ENCODE measurements around the gene SPNS1.
"Not testable (repeated sequence)": the region's sequence is repeated elsewhere in the genome, so short reads cannot be mapped to it uniquely, and the experiment has no call there.

Gene SPNS1, protein sequence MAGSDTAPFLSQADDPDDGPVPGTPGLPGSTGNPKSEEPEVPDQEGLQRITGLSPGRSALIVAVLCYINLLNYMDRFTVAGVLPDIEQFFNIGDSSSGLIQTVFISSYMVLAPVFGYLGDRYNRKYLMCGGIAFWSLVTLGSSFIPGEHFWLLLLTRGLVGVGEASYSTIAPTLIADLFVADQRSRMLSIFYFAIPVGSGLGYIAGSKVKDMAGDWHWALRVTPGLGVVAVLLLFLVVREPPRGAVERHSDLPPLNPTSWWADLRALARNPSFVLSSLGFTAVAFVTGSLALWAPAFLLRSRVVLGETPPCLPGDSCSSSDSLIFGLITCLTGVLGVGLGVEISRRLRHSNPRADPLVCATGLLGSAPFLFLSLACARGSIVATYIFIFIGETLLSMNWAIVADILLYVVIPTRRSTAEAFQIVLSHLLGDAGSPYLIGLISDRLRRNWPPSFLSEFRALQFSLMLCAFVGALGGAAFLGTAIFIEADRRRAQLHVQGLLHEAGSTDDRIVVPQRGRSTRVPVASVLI

GRCh38 chr16:28974437-28975157 is at the start of gene SPNS1:
TSS of gene SPNS1 (plus strand) at chr16:28974778. CDS start at chr16:28975152, 374 bp downstream.
- Histone ChIP-seq H3K9ac (ENCODE audit: low read length) (peak within 1 kb of the TSS; percentile 40), H3K9me3 (ENCODE audit: control insufficient read depth, low read depth, low read length) (no peaks in the 10 kb centered on the region), H3K27me3 (ENCODE audit: control insufficient read depth, insufficient read depth, low read length) (no peaks in the 10 kb centered on the region), H3K27ac (ENCODE audit: low read length) (no peak within 1 kb of the TSS), H3K4me3 (ENCODE audit: low read length) (peak within 1 kb of the TSS; percentile 60), H3K36me3 (ENCODE audit: control insufficient read depth, low read depth, low read length) (peaks cover 3% of the 10 kb centered on the region), H3K4me1 (ENCODE audit: control insufficient read depth, low read depth, low read length) (no peaks in the 10 kb centered on the region)

DNA sequence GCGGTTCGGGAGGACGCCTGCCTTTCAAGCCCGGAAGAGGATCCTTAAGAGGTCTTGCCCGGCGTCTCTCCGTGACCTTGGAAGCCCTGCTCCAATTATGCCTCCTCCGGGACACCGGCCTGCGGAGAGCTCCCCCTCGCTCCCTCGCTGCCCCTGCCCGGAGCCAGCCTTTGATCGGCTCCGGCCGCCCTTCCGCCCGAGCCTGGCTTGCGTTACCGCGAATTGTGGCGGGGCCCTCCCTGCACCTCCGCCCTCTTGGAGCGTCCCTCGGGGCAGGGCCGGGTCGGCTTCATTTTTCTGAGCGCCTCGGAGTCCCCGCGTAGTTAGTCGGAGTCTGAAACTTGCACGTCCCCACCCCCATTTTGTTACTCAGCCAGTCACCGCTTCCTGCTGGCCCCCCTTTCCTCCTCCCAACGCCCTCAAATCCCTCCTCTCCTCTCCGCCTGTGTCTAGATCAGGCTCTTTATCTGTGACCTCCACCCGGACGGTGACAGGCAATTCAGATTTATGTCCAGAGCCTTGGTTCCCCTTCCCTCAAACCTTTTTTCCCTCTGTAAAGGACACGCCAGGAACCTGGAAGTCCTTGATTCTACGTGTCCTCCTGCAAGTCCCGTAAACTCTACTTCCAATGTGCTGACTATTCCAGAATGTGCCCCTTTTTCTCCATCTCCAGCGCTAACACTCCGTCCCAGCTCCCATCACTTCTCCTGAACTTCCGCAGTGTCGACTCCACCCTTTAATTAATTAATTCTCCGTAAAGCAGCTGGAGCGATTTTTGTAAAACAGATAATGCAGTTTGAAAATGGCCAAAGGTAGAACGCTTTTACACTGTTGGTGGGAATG is 49.0 kb upstream of the SPNS1 start:
- Histone ChIP-seq H3K36me3 (ENCODE audit: control insufficient read depth, low read depth, low read length) (no peaks in the 10 kb centered on the region), H3K4me1 (ENCODE audit: control insufficient read depth, low read depth, low read length) (peaks cover 5% of the 10 kb centered on the region), H3K27ac (ENCODE audit: low read length) (peak overlapping the region; percentile 14), H3K27me3 (ENCODE audit: control insufficient read depth, insufficient read depth, low read length) (no peaks in the 10 kb centered on the region), H3K9me3 (ENCODE audit: control insufficient read depth, low read depth, low read length) (no peaks in the 10 kb centered on the region), H3K9ac (ENCODE audit: low read length) (peak overlapping the region; percentile 95), H3K4me3 (ENCODE audit: low read length) (peak overlapping the region; percentile 75)

- H3K4me1 ChIP-seq (ENCODE audit: control insufficient read depth, low read depth, low read length); H3K36me3 ChIP-seq (ENCODE audit: control insufficient read depth, low read depth, low read length); H3K27ac ChIP-seq (ENCODE audit: low read length); H3K9me3 ChIP-seq (ENCODE audit: control insufficient read depth, low read depth, low read length); H3K27me3 ChIP-seq (ENCODE audit: control insufficient read depth, insufficient read depth, low read length); H3K9ac ChIP-seq (ENCODE audit: low read length): not testable (repeated sequence)
- H3K4me3 ChIP-seq (ENCODE audit: low read length) = peak overlapping the region; percentile 75
Observed at GRCh38 chr16:28926284-28926683, 48.3 kb upstream of the SPNS1 start.

DNA sequence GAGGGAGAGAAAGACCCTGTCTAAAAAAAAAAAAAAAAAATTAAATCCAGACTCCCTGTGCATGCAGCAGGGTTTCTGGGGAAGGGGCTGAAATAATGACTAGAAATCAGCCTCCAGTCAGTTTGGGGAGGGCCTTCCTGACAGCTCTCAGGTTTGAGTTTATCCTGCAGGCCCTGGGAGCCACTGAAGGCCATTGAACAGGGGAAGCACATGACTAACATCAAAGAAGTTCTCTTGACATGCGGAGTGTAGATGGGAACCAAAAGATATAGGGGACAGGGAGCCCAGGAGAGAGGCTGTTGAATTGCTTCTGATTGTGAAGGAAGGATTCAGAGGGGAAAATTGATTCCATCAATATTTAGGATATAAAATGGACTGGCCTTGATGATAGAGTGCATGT is 46.8 kb upstream of the SPNS1 start:
- Histone ChIP-seq H3K4me1 (ENCODE audit: control insufficient read depth, low read depth, low read length) (peaks cover 5% of the 10 kb centered on the region), H3K27ac (ENCODE audit: low read length) (no peak overlapping the region), H3K9me3 (ENCODE audit: control insufficient read depth, low read depth, low read length) (no peaks in the 10 kb centered on the region), H3K36me3 (ENCODE audit: control insufficient read depth, low read depth, low read length) (no peaks in the 10 kb centered on the region), H3K27me3 (ENCODE audit: control insufficient read depth, insufficient read depth, low read length) (no peaks in the 10 kb centered on the region), H3K4me3 (ENCODE audit: low read length) (no peak overlapping the region), H3K9ac (ENCODE audit: low read length) (no peak overlapping the region)

- H3K27me3 ChIP-seq (ENCODE audit: control insufficient read depth, insufficient read depth, low read length) = no peaks in the 10 kb centered on the region
- H3K27ac ChIP-seq (ENCODE audit: low read length) = no peak overlapping the region
- no peaks in the 10 kb centered on the region for H3K4me1 ChIP-seq (ENCODE audit: control insufficient read depth, low read depth, low read length)
- H3K9me3 ChIP-seq (ENCODE audit: control insufficient read depth, low read depth, low read length) = no peaks in the 10 kb centered on the region
- H3K4me3 ChIP-seq (ENCODE audit: low read length) = no peak overlapping the region
- H3K36me3 ChIP-seq (ENCODE audit: control insufficient read depth, low read depth, low read length) = no peaks in the 10 kb centered on the region
- no peak overlapping the region for H3K9ac ChIP-seq (ENCODE audit: low read length)
Observed at GRCh38 chr16:28930203-28930602, 44.4 kb upstream of the SPNS1 start.

- no peak overlapping the region for H3K27ac ChIP-seq (ENCODE audit: low read length)
- no peak overlapping the region for H3K4me3 ChIP-seq (ENCODE audit: low read length)
- no peaks in the 10 kb centered on the region for H3K36me3 ChIP-seq (ENCODE audit: control insufficient read depth, low read depth, low read length)
- H3K27me3 ChIP-seq (ENCODE audit: control insufficient read depth, insufficient read depth, low read length) = no peaks in the 10 kb centered on the region
- no peaks in the 10 kb centered on the region for H3K9me3 ChIP-seq (ENCODE audit: control insufficient read depth, low read depth, low read length)
- H3K9ac ChIP-seq (ENCODE audit: low read length) = no peak overlapping the region
- H3K4me1 ChIP-seq (ENCODE audit: control insufficient read depth, low read depth, low read length) = no peaks in the 10 kb centered on the region
Observed at GRCh38 chr16:28930652-28931051, 43.9 kb upstream of the SPNS1 start.

DNA sequence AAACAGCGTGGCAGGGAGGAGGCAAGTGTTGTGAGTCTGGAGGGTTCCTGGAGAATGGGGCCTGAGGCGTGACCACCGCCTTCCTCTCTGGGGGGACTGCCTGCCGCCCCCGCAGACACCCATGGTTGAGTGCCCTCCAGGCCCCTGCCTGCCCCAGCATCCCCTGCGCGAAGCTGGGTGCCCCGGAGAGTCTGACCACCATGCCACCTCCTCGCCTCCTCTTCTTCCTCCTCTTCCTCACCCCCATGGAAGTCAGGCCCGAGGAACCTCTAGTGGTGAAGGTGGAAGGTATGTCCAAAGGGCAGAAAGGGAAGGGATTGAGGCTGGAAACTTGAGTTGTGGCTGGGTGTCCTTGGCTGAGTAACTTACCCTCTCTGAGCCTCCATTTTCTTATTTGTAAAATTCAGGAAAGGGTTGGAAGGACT is 42.8 kb upstream of the SPNS1 start, which contains the start of gene CD19:
CD19 (plus strand) TSS at position 171 of the 425 bp plus-strand sequence; CDS start at position 201, 30 bp downstream.
- no peaks in the 10 kb centered on the region for H3K27me3 ChIP-seq (ENCODE audit: control insufficient read depth, insufficient read depth, low read length)
- H3K27ac ChIP-seq (ENCODE audit: low read length) = no peak within 1 kb of the TSS
- H3K4me1 ChIP-seq (ENCODE audit: control insufficient read depth, low read depth, low read length) = no peaks in the 10 kb centered on the region
- H3K4me3 ChIP-seq (ENCODE audit: low read length) = no peak within 1 kb of the TSS
- no peaks in the 10 kb centered on the region for H3K36me3 ChIP-seq (ENCODE audit: control insufficient read depth, low read depth, low read length)
- no peak within 1 kb of the TSS for H3K9ac ChIP-seq (ENCODE audit: low read length)
- no peaks in the 10 kb centered on the region for H3K9me3 ChIP-seq (ENCODE audit: control insufficient read depth, low read depth, low read length)

GRCh38 chr16:28932339-28933141 is 42.0 kb upstream of the SPNS1 start:
- no peak overlapping the region for H3K4me3 ChIP-seq (ENCODE audit: low read length)
- H3K9ac ChIP-seq (ENCODE audit: low read length) = no peak overlapping the region
- H3K9me3 ChIP-seq (ENCODE audit: control insufficient read depth, low read depth, low read length) = no peaks in the 10 kb centered on the region
- no peaks in the 10 kb centered on the region for H3K4me1 ChIP-seq (ENCODE audit: control insufficient read depth, low read depth, low read length)
- H3K27me3 ChIP-seq (ENCODE audit: control insufficient read depth, insufficient read depth, low read length) = no peaks in the 10 kb centered on the region
- no peaks in the 10 kb centered on the region for H3K36me3 ChIP-seq (ENCODE audit: control insufficient read depth, low read depth, low read length)
- no peak overlapping the region for H3K27ac ChIP-seq (ENCODE audit: low read length)

- Histone ChIP-seq H3K27ac (ENCODE audit: low read length) (no peak overlapping the region), H3K9ac (ENCODE audit: low read length) (no peak overlapping the region)
Observed at GRCh38 chr16:28933171-28933570, 41.4 kb upstream of the SPNS1 start.

DNA sequence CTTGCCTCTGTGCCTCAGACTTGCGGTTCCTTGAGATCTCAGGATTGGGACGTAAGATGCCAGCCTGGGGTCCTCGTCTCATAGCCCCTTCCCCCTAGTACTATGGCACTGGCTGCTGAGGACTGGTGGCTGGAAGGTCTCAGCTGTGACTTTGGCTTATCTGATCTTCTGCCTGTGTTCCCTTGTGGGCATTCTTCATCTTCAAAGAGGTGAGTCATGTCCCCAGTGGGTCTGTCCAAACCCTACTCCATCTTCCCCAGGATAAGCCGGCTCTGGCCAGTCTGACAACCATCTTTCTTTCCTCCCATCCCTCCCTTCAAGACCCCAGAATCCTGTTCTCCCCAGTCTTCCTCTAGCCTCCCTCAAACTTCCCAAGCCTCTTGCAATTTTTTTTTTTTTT is 39.2 kb upstream of the SPNS1 start:
- no peak overlapping the region for H3K4me3 ChIP-seq (ENCODE audit: low read length)
- H3K27me3 ChIP-seq (ENCODE audit: control insufficient read depth, insufficient read depth, low read length) = no peaks in the 10 kb centered on the region
- no peaks in the 10 kb centered on the region for H3K36me3 ChIP-seq (ENCODE audit: control insufficient read depth, low read depth, low read length)
- no peak overlapping the region for H3K27ac ChIP-seq (ENCODE audit: low read length)
- no peaks in the 10 kb centered on the region for H3K9me3 ChIP-seq (ENCODE audit: control insufficient read depth, low read depth, low read length)
- no peak overlapping the region for H3K9ac ChIP-seq (ENCODE audit: low read length)
- no peaks in the 10 kb centered on the region for H3K4me1 ChIP-seq (ENCODE audit: control insufficient read depth, low read depth, low read length)

More at GRCh38 chr16:28933171-28933570, 41.4 kb upstream of the SPNS1 start:
- H3K4me3 ChIP-seq (ENCODE audit: low read length) = no peak overlapping the region
- H3K27me3 ChIP-seq (ENCODE audit: control insufficient read depth, insufficient read depth, low read length) = no peaks in the 10 kb centered on the region
- H3K4me1 ChIP-seq (ENCODE audit: control insufficient read depth, low read depth, low read length) = no peaks in the 10 kb centered on the region
- H3K9me3 ChIP-seq (ENCODE audit: control insufficient read depth, low read depth, low read length) = no peaks in the 10 kb centered on the region
- no peaks in the 10 kb centered on the region for H3K36me3 ChIP-seq (ENCODE audit: control insufficient read depth, low read depth, low read length)

All from iPS-18a (cell line).